Measurements from ENCODE around the gene PKNOX2. TPM values are rescaled to one million over a fixed set of nuclear protein-coding genes. Genes with fewer than 3 reads are reported as not detected.

Gene PKNOX2
- total and polyA plus RNA-seq, 4 donors: 3.1 to 10.6 (median 7.9) TPM

- ATAC-seq (ENCODE audit: insufficient read depth, low FRiP score): no peak
- no peak for TF ChIP-seq CTCF (IDR thresholded peaks at IDR 0.05; ENCODE audit: control extremely low read depth, extremely low read depth)
Measured at GRCh38 chr11:125468852-125469251, 304.3 kb downstream of the PKNOX2 start.

GRCh38 chr11:125470355-125470754 lies 305.8 kb downstream of the PKNOX2 start:
- 86 to 89% methylated on average over 2 of the region's 2 CpGs for WGBS, 2 donors
- DNase-seq (no peak), ATAC-seq (ENCODE audit: insufficient read depth, low FRiP score) (no peak)
- no peaks in the 10 kb centered on the region for H3K27me3 ChIP-seq (ENCODE audit: control insufficient read depth in 3 of 3, insufficient read depth in 3 of 3, low read length in 2 of 3)
- H3K9me3 ChIP-seq (ENCODE audit: control insufficient read depth in 4 of 4, insufficient read depth in 3 of 4, low read length in 3 of 4): peaks cover 0 to 2% (median 0%) of the 10 kb centered on the region in 4 donors
- H3K9ac ChIP-seq (ENCODE audit: insufficient read depth in 1 of 2, low read length in 2 of 2): no peak overlapping the region
- peaks cover 0 to 1% (median 0%) of the 10 kb centered on the region in 5 donors for H3K4me1 ChIP-seq (ENCODE audit: control insufficient read depth in 5 of 5, insufficient read depth in 5 of 5, low read length in 5 of 5)
- TF ChIP-seq CTCF (IDR thresholded peaks at IDR 0.05; ENCODE audit: control extremely low read depth, extremely low read depth): no peak
- H3K27ac ChIP-seq (ENCODE audit: low read depth in 1 of 2, low read length in 1 of 2): no peak overlapping the region
- H3K36me3 ChIP-seq (ENCODE audit: control insufficient read depth in 4 of 4, insufficient read depth in 4 of 4, low read length in 4 of 4): no peaks in the 10 kb centered on the region
- H3K4me3 ChIP-seq: no peak overlapping the region

More at GRCh38 chr11:125468852-125469251, 304.3 kb downstream of the PKNOX2 start:
- H3K4me3 ChIP-seq: no peak overlapping the region
- H3K4me1 ChIP-seq (ENCODE audit: control insufficient read depth in 5 of 5, insufficient read depth in 5 of 5, low read length in 5 of 5): peaks cover 0 to 1% (median 0%) of the 10 kb centered on the region in 5 donors
- WGBS, 2 donors: 93 to 100% methylated on average over 2 of the region's 2 CpGs
- peaks cover 0 to 2% (median 0%) of the 10 kb centered on the region in 4 donors for H3K9me3 ChIP-seq (ENCODE audit: control insufficient read depth in 4 of 4, insufficient read depth in 3 of 4, low read length in 3 of 4)
- no peak overlapping the region for H3K9ac ChIP-seq (ENCODE audit: insufficient read depth in 1 of 2, low read length in 2 of 2)
- H3K27ac ChIP-seq (ENCODE audit: low read depth in 1 of 2, low read length in 1 of 2): no peak overlapping the region
- H3K27me3 ChIP-seq (ENCODE audit: control insufficient read depth in 3 of 3, insufficient read depth in 3 of 3, low read length in 2 of 3): peaks cover 0 to 4% (median 0%) of the 10 kb centered on the region in 3 donors
- no peak for DNase-seq
- H3K36me3 ChIP-seq (ENCODE audit: control insufficient read depth in 4 of 4, insufficient read depth in 4 of 4, low read length in 4 of 4): no peaks in the 10 kb centered on the region

GRCh38 chr11:125476721-125477120 lies 312.2 kb downstream of the PKNOX2 start:
- WGBS, 2 donors: 78 to 87% methylated on average over 3 of the region's 3 CpGs
- H3K27ac ChIP-seq (ENCODE audit: low read depth in 1 of 2, low read length in 1 of 2): no peak overlapping the region
- no peaks in the 10 kb centered on the region for H3K4me1 ChIP-seq (ENCODE audit: control insufficient read depth in 5 of 5, insufficient read depth in 5 of 5, low read length in 5 of 5)
- no peaks in the 10 kb centered on the region for H3K36me3 ChIP-seq (ENCODE audit: control insufficient read depth in 4 of 4, insufficient read depth in 4 of 4, low read length in 4 of 4)
- no peak overlapping the region for H3K9ac ChIP-seq (ENCODE audit: insufficient read depth in 1 of 2, low read length in 2 of 2)
- DNase-seq (no peak), ATAC-seq (ENCODE audit: insufficient read depth, low FRiP score) (no peak)
- no peak overlapping the region for H3K4me3 ChIP-seq
- H3K9me3 ChIP-seq (ENCODE audit: control insufficient read depth in 4 of 4, insufficient read depth in 3 of 4, low read length in 3 of 4): no peaks in the 10 kb centered on the region
- H3K27me3 ChIP-seq (ENCODE audit: control insufficient read depth in 3 of 3, insufficient read depth in 3 of 3, low read length in 2 of 3): no peaks in the 10 kb centered on the region
- TF ChIP-seq CTCF (IDR thresholded peaks at IDR 0.05; ENCODE audit: control extremely low read depth, extremely low read depth): no peak

- no peaks in the 10 kb centered on the region for H3K4me1 ChIP-seq (ENCODE audit: control insufficient read depth in 5 of 5, insufficient read depth in 5 of 5, low read length in 5 of 5)
- DNase-seq (no peak), ATAC-seq (ENCODE audit: insufficient read depth, low FRiP score) (no peak)
- no peak overlapping the region for H3K4me3 ChIP-seq
- H3K27ac ChIP-seq (ENCODE audit: low read depth in 1 of 2, low read length in 1 of 2): no peak overlapping the region
- no peak overlapping the region for H3K9ac ChIP-seq (ENCODE audit: insufficient read depth in 1 of 2, low read length in 2 of 2)
- H3K27me3 ChIP-seq (ENCODE audit: control insufficient read depth in 3 of 3, insufficient read depth in 3 of 3, low read length in 2 of 3): no peaks in the 10 kb centered on the region
- no peaks in the 10 kb centered on the region for H3K9me3 ChIP-seq (ENCODE audit: control insufficient read depth in 4 of 4, insufficient read depth in 3 of 4, low read length in 3 of 4)
- 84 to 87% methylated on average over 3 of the region's 3 CpGs for WGBS, 2 donors
- no peak for TF ChIP-seq CTCF (IDR thresholded peaks at IDR 0.05; ENCODE audit: control extremely low read depth, extremely low read depth)
- H3K36me3 ChIP-seq (ENCODE audit: control insufficient read depth in 4 of 4, insufficient read depth in 4 of 4, low read length in 4 of 4): no peaks in the 10 kb centered on the region
Measured at GRCh38 chr11:125479137-125479536, 314.6 kb downstream of the PKNOX2 start.

Measured in lung (tissue), 12 donors.